Measurements from ENCODE around the gene TNK2. TPM values are rescaled to one million over a fixed set of nuclear protein-coding genes. Genes with fewer than 3 reads are reported as not detected.

TNK2 gene
- total RNA-seq, 2 donors from 2014 or later = 26.5 to 38.6 TPM

DNA sequence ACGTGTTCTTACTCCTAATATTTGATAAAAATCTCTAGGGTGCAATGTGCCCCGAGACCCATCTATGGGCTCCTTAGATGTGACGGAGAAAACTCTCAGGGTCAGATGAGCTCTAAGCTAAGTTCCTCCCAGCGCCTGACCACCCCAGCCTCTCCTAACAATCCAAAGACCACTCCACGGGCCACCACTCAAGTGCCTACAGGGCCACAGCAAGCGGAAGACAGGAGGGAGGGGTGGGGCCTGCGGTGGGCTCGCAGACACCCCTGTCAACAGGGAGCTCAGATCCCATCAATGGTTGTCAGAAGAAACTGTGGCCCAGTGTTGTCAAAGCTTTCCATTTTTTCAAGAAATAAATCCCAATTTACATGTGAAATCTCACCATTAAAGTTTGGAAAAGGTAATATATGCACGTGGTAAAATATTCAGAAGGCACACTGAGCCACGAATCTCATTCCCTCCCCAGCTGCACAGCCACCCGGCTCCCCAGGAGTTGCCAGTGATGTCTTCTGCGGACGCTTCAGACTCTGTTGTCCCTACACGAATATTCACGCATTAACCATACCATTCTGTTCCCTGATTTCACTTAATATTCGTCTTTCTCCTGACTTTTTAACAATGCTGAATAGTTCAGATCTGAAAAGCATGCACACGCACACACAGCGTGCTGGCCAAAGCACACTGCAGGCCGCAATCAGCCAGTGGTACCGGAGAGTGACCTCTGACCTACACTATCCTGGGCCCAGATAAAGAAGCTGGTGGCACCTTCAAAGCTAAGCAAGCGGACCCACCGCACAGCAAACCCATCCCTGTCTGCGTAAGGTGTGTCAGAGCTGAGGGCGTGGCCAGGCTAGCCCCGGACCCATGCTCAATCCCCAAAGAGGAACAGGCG is 19.1 kb downstream of the TNK2 start:
- no peak for DNase-seq (ENCODE audit: low spot score)
- H3K9me3 ChIP-seq = no peaks in the 10 kb centered on the region
- no peaks in the 10 kb centered on the region for H3K27me3 ChIP-seq
- peaks cover 0 to 96% of the 10 kb centered on the region in 2 donors for H3K4me1 ChIP-seq
- peak overlapping the region in 1 of 2 donors; percentile 25 for H3K4me3 ChIP-seq
- H3K36me3 ChIP-seq = no peaks in the 10 kb centered on the region
- no peak for TF ChIP-seq CTCF (IDR thresholded peaks at IDR 0.05)
- peak overlapping the region; percentile 66 to 97 for H3K27ac ChIP-seq

- Histone ChIP-seq H3K4me1 (peaks cover 0 to 88% of the 10 kb centered on the region in 2 donors), H3K36me3 (peaks cover 7% of the 10 kb centered on the region), H3K27me3 (no peaks in the 10 kb centered on the region), H3K9me3 (no peaks in the 10 kb centered on the region), H3K4me3 (no peak overlapping the region), H3K27ac (peak overlapping the region; percentile 66 to 97)
- DNase-seq (ENCODE audit: low spot score) = no peak
- TF ChIP-seq CTCF (IDR thresholded peaks at IDR 0.05) = no peak
Measured at GRCh38 chr3:195888311-195888761, 20.0 kb downstream of the TNK2 start.

DNA sequence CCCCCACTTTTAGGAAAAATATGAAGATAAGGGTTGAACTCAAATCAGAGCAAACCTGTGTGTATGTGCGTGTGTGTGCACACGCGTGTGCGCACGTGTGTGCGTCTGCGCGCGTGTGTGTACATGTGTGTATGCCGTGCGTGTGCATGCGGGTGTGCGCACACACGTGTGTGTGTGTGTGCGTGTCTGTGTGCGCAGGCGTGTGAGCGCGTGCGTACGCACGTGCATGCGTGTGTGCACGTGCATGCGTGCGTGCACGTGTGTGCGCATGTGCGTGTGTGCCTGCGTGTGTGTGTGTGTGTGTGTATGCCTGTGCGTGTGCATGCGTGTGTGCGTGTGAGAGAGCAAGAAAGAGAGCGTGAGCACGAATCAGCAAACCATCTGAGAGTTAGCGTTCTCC is 20.7 kb downstream of the TNK2 start:
- H3K27ac ChIP-seq = peak overlapping the region; percentile 66 to 97
- H3K4me1 ChIP-seq = peaks cover 0 to 81% of the 10 kb centered on the region in 2 donors
- no peak for DNase-seq (ENCODE audit: low spot score)
- H3K27me3 ChIP-seq = no peaks in the 10 kb centered on the region
- H3K36me3 ChIP-seq = peaks cover 13% of the 10 kb centered on the region
- no peaks in the 10 kb centered on the region for H3K9me3 ChIP-seq
- H3K4me3 ChIP-seq = no peak overlapping the region
- no peak for TF ChIP-seq CTCF (IDR thresholded peaks at IDR 0.05)

GRCh38 chr3:195886181-195887141 is 21.9 kb downstream of the TNK2 start:
- TF ChIP-seq CTCF (IDR thresholded peaks at IDR 0.05) = no peak
- no peak overlapping the region for H3K4me3 ChIP-seq
- DNase-seq (ENCODE audit: low spot score) = no peak
- peaks cover 0 to 70% of the 10 kb centered on the region in 2 donors for H3K4me1 ChIP-seq
- H3K36me3 ChIP-seq = peaks cover 23% of the 10 kb centered on the region
- H3K27ac ChIP-seq = peak overlapping the region; percentile 86 to 97
- H3K9me3 ChIP-seq = no peaks in the 10 kb centered on the region
- no peaks in the 10 kb centered on the region for H3K27me3 ChIP-seq

DNA sequence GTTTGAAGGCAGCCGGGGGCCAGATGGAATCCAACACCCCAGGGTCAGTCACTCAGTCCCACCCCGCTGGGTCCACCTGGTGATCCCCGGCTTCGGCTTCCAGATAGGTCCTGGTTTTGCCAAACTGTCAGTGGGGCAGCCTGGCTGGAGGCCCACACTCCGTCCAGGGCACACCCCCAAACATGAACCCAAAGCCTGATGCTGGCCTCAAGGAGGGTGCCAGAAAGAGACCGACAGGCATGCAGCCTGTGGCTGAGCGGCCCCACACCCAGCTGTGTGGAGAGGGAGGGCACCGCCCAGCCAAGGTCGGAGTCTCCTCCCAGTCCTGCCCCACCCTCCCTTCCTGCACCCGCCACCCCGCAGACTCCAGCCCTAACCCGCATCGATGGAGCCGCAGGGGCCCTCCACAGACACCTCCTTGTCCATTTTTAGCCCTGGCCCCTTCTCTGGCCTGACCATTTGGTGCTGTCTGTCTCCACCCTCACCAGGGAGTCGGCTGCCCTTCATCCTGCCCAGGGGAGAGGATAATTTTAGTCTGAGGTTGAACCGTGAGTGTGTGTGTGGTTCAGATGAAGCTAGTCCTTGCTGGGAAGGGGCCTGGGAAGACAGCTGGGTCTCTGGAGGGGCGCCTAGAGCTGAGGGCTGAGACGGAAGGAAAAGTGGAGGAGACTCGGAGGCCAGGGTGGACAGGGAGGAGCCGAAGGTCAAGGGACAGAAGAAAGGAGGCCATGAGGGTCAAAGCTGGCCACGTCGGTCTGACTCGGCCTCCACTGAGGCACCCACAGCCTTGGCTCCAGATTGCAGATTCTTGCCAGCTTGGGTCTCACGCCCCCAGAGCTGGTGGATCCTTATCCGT is 23.1 kb downstream of the TNK2 start:
- H3K36me3 ChIP-seq = peaks cover 23% of the 10 kb centered on the region
- peak overlapping the region in 1 of 2 donors; percentile 22 for H3K4me3 ChIP-seq
- no peak for DNase-seq (ENCODE audit: low spot score)
- no peaks in the 10 kb centered on the region for H3K9me3 ChIP-seq
- peaks cover 0 to 61% of the 10 kb centered on the region in 2 donors for H3K4me1 ChIP-seq
- no peaks in the 10 kb centered on the region for H3K27me3 ChIP-seq
- peak overlapping the region; percentile 86 to 97 for H3K27ac ChIP-seq
- TF ChIP-seq CTCF (IDR thresholded peaks at IDR 0.05) = no peak

Measured in right atrium auricular region (tissue), 2 donors.